ENCODE data around the gene GGT5.
"Not testable (repeated sequence)": the region's sequence is repeated elsewhere in the genome, so short reads cannot be mapped to it uniquely, and the experiment has no call there.

GGT5 gene

DNA sequence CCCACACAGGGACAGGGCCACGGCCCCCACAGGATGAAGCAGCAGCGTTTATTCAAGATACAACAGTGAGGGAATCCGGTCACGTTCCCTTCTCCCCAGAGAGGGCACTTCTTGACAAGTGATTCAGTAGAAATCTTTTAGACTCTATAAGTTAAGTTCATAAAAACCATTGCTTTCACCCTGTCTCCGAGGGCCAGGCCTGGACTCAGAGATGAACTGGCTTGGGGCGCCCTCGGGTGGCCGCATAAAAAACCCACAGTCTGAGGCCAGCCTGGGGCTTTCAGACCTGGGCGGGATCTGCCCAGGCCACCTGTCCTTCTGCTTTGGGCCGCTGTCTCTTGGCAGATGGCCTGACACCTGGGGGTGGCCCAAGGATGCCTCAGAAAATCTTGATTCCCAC lies 14.6 kb upstream of the GGT5 start:
- peak; percentile 62 for DNase-seq

DNA sequence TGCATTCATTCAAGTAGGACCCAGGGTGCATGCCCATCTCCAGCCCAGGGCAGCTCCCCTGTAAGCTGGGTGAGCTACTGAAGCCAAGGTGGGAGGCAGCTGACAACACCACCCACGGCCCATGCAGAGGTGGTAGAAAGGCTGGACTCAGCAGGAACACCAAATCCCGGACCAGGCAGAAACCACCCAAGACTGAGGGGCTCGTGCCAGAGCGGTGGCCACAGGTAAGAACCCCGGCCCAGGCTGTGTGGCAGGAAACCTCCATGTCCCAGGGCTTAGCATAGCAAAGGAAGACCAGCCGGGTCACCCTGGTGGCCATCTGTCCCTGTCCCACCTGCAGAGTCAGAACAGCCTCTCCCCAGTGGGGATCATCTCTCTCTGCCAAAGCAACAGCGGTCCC lies 11.9 kb upstream of the GGT5 start:
- DNase-seq: not testable (repeated sequence)

DNA sequence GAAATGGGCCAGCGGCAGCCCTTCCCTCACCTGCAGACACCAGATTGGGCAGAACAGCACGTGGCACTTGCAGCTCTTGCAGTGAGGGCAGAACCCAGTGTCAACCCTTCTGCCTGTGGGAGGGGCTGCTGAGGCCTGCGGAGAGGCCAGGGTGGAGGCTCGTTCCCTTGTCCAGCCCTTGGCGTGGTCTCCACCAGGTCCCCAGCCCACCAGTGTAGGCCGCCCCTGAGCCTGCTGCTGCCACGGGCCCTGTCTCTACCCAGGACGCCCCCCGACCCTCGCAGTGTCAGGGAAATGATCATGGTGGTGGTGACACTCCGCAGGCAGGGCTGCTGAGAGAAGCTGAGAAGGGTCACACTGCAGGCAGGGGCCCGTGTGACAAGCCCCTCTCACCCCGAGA lies 11.3 kb upstream of the GGT5 start:
- not testable (repeated sequence) for DNase-seq

DNA sequence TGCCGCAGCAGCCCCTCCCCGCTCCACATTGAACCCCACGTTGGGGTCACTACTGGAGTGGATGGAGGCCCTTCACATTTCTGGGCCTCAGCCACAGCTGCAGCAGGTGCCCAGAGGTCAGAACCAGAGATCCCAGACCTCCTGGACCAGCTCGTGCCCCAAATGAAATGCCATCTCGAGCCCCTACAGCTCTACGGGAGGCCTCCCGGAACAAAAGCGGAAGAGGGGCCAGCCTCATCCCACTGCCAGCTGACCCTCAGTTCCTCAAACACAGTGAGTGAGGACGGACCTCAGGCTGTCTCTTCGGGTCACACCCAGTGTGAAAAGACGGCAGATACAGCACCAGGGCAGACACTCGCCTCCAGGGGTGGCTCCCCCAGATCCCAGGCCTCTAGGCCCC lies 8.2 kb upstream of the GGT5 start:
- not testable (repeated sequence) for DNase-seq

DNA sequence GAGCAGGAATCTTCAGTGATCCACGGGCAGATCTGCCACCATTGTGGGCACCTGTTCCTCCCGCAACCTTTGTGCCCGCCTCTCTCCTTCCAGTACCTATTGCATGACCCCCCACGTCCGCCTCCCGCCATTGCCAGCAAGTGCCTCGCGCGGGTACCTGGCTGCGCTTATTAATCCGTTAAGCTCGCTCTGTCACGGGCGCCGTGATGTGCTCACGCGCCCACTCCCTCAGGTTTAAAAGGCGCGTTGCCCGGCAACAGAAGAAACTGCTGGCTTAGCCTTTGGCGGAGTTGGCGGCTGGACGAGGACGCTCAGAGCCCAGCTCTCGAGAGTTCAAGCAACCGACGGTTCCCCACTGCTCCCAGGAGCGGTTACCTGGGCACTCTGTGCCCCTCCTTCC lies 6.4 kb upstream of the GGT5 start:
- not testable (repeated sequence) for DNase-seq

DNA sequence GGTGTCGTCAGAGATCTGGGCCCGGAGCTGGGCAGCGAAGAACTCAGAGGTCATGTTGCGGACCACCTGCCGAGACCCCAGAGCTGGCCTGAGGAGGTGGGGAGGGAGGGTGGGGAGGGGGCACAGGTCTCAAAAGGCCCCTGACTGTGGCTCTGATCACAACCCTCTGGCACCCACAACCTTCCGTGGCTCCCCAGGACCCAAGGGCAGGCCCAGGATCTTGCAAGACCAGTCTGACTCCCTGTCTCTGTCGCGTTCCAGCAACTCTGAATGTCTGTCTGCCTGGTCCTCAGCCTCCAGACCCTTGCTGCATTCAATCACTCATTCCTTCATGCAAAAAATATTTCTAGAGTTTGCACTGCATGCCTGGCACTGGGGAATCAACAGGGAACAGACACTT lies 4.5 kb upstream of the GGT5 start:
- DNase-seq: not testable (repeated sequence)

DNA sequence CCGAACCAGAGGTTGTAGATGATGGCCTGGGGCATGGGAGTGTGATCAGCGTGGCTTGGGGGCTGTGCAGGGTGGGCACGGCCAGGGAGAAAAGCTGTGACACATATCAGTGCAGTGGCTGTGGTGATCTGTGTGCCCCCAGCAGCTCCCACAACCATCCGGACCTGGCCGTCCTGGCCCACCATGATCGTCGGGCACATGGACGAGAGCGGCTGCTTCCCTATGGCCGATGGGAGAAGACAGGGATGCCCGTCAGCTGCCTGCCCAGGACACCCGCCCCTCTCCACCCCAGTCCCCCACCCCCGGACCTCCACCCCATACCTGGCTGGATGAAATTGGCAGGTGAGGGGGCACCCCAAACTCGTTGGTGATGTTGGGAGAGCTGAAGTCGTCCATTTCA lies 3.7 kb upstream of the GGT5 start:
- DNase-seq: not testable (repeated sequence)

DNA sequence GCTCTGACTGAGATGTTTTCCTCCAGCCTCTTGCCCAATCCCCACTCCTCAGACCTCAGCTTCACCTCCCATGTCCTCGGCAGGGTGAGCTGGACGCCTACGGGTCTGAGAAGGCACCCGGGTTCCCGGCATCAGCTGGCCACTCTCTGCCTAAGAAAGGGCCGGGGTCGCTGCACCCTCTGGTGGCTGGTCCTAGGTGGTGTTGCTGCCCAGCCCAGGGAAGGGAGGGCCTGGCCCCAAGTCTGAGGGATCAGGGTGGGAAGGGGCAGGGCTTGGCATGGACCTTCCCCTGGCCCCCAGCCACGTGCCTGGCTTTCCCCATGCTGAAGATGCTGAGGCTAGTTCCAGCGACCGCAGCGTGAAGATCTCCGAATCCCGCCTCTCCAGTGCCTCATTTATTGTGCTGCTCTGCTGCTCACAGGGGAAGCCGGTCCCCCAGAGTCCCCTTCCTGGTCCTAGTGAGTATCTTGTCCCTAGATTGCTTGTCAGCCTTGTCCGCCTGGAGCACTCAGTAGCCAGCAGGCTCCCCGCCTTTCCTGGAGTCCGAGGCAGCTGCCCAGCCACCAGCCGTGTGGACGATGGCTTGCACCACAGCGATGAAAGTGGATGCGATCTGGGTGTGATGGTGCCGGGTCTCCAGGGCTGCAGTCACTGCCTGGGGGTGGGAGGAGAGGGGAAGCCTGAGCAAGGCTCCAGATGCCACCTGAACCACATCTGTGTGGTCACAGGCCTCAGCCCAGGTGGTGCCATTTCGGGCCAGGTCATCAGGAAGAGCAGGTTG lies 2.9 kb upstream of the GGT5 start:
- DNase-seq: peak; percentile 34

DNA sequence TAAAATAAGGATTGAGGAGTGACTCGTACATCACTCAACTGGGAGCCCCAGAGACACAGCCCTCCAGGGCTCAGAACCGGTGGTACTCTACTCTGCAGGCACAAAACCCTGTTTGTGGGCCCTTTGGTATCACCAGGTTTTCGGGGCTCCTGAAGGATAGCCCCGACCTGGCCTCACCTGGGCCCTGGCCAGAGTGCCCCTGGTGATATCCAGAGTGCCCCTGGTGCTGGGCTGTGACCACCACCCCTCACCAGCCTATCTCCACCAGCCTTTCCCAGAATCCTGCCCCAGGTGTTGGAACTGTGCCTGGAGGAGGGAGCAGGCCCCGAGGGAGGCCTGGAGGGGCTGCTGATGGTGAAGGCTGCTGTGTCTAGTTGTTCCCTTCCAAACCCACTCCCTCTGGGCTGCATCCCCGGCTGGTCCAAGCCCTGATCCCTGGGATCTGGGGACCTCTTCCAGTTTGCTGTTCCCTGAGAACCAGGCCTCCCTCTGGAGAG lies 2.2 kb upstream of the GGT5 start:
- peak; percentile 49 for DNase-seq

DNA sequence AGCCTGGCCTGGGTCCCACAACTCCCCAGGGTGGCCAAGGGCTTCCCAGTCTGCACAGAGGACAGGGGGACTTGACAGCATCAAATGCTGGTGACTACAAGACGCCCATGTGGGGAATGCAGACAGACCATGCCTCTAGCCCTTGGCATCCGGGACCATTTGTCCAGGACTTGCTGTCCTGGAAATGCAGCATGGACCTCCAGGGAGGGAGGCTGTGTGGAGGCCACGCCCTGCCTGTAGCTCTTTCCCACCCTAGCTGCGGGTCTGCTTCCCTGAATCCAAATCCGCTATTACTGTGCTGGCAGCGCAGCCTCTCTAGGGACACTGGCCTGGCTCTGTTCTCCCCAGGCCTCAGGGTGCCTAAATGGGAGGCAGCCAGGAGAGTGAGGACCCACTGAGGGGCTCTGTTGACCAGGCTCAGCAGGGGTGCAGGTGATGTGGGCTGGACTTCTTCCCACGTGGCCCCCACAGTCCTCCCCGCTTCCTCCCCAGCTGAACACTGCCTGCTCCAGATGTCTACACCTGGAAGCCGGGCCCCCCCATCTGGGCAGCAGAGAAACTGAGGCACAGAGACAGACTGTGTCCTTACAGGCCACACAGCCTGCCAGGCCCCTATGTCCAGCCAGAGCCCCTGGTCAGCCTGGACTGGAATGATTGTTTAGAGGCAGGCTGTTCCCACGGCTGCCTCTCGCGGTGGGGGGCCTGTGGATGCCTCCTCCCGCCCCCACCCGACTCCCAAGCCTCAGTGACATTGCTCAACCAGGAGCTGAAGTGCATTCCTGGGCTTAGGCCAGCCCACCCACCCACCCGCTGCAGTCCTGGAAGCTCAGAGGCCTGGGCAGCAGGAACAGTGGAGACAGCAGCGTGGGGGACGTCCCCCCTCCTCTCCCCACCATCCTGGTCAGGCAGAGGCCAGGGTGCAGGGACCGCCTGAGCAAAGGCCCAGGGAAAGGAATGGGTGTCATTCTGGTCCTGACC lies 991 bp upstream of the GGT5 start:
- DNase-seq: not testable (repeated sequence)

DNA sequence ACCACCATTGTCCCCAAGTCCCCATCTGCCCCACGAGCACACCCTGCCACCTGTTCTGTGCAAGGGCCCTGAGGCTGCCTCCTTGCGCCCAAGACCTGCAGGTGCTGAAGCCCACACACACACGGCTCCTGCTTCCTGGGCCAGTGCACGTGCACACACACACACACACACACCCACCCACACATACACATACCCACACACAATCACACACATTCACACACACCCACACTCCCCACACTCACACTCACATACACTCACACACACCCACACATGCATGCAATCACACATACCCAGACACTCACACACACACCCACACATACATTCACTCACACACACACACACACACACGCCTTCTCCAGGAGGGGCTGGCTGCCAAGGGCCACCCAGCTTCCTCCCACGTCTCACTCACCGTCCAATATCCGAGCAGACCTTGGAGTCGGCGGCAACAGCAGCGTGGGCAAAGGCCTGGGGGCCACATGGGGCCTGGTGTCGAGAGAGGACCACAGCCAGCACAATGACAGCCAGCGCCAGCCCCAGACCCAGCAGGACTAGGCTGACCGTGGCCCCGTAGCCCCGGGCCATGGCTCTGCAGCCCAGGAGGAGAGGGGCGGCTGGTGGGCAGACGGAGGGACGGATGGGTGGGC lies 616 bp downstream of the GGT5 start:
- no peak for DNase-seq

DNA sequence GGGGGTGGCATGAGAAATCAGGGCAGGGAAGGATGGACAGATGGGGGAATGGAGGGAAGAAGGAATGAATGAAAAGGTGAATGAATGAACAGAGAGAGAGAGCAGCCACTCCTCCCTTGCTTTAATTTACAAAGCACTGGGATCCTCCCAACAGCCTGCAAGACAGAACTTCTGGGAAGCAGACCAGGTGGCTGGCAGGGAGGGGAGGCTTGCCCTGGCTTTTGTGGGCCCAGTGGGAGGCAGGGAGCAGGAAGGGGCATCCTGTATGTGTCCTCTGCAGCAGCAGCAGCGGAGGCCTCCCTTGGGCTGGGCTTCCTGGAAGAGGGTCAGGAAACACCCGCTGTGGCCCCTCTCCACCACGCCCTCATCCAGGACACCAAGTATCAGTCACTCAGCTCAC lies 1.5 kb downstream of the GGT5 start:
- DNase-seq: peak; percentile 67

DNA sequence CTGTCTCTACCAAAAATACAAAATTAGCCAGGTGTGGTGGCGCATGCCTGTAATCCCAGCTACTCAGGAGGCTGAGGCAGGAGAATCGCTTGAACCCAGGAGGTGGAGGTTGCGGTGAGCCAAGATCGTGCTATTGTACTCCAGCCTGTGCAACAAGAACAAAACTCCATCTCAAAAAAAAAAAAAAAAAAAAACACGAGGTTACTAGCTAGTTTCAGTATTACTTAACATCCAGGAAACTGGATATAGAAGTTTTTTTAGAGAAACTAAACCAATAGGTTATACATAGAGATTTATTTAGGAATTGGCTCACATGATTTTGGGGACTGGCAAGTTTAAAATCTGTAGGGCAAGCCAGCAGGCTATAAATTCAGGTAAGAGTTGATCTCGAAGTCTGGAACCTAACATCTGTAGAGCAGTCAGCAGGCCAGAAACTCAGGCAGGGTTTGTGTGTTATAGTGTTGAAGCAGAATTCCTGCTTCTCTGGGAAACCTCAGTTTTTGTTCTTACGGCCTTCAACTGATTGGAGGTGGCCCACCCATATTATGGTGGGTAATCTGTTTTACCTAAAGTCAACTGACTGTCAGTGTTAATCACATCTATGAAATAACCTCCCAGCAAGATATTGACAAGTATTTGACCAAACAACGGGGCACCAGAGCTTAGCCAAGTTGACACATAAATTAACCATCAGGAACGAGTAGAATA lies 3.7 kb downstream of the GGT5 start:
- DNase-seq: not testable (repeated sequence)

DNA sequence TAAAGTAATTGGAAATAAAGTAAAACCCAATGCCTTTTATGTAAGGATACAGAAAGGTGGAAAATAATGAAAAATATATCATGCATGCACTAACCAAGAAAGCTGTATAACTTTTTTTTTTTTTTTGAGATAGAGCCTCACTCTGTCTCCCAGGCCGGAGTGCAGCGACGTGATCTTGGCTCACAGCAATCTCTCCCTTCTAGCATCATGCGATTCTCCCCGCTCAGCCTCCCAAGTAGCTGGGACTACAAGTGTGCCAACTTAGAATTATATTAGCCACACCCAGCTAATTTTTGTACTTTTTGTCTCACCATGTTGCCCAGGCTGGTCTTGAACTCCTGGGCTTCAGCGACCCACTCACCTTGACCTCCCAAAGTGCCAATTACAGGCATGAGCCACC lies 4.5 kb downstream of the GGT5 start:
- no peak for DNase-seq

DNA sequence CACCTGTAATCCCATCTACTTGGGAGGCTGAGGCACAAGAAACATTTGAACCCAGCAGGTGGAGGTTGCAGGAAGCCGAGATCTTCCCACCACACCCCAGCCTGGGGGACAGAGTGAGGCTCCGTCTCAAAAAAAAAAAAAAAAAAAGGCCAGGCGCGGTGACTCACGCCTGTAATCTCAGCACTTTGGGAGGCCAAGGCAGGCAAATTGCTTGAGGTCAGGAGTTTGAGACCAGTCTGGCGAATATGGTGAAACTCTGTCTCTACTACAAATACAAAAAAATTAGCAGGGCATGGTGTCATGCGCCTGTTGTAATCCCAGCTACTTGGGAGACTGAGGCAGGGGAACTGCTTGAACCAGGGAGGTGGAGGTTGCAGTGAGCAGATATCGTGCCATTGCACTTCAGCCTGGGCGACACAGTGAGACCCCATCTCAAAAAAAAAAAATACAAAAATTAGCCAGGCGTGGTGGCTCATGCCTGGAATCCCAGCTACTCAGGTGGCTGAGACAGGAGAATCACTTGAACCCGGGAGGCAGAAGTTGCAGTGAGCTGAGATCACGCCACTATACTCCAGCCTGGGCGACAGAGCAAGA lies 6.7 kb downstream of the GGT5 start:
- DNase-seq: not testable (repeated sequence)

DNA sequence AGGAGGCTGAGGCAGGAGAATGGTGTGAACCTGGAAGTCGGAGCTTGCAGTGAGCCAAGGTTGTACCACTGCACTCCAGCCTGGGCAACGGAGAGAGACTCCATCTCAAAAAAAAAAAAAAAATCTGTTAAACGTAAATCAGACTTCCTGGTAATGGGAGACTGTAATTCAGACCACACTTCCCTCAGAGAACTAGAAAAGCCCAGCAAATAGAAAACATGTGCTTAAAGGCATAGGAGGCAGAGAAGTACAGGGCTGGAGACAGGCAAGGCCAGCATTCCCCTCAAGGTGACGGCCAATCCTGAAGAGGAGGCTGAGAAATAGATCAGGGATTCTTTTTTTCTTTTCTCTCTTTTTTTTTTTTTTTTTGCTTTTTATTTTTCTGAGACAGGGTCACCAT lies 8.2 kb downstream of the GGT5 start:
- no peak for DNase-seq

DNA sequence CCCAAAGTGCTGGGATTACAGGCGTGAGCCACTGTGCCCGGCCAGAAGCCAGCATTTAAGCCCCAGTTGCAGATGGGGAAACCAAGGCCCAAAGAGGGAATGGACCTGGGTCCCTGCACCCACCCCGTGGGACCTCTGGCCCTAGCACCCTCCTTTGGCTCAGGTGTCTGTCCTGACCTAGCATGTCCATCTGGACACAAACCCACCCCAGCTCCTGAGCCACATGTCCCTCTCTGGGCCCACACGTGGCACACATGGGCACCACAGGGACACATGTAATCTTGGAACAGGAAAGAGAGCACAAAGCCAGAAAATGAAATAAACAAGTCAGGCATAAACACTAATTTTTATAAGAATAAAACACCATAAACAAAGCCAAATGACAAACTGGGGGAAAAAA lies 9.6 kb downstream of the GGT5 start:
- DNase-seq: no peak

DNA sequence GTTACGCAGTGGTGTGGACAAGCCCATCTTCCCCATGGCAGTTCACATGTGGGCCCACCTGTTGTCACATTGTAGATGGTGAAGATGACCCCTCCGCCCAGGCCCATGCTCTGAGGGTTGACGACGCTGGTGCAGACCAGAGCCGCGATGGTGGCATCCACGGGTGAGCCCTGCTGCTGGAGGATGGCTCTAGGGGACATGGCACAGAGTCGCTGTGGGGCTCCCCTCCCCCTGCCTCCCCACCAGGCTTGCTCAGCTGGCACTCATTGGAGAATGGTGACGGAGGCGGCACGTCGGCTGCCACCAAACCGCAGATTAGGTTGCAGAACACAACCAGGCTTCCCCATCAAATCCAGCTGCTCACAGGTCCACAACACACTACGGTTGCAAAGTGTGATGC lies 11.1 kb downstream of the GGT5 start:
- DNase-seq: no peak

DNA sequence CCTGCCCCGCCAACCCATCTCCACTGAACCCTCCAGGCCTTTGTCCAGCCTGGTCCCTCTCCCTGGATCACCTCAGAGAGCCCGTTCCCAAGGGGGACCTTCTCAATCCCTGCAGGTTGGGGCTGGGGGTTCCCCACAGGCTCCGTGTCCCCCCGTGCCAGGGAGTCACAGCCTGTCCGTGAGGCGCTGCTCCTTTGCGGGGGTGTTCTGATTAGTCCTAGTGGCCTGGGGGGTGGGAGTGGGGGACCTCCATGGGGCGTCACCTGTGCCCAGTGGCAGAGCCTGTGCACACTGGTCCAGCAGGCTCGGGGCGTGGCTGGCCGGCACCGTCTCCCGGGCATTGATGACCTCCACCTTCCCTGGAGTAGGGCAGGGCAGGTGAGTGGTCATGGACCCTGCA lies 11.6 kb downstream of the GGT5 start:
- DNase-seq: no peak

DNA sequence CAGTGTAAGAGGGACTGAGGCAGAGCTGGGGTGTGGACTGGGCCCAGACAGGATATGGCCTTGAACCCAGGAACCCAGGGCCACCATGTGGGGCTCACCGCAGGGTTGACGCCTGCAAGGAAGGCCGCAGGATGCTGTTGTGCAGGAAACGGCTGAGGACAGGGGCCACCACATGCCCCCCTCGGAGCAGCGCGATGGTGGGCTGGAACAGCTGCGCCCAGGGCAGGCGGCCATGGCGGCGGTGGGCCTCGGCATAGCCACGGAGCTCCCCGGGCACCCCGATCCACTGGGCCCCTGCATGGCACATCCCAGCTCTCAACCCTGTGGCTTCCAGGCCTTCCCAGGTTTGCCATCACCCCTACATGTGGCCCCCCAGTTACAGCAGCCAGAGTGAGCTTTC lies 12.2 kb downstream of the GGT5 start:
- DNase-seq: no peak

DNA sequence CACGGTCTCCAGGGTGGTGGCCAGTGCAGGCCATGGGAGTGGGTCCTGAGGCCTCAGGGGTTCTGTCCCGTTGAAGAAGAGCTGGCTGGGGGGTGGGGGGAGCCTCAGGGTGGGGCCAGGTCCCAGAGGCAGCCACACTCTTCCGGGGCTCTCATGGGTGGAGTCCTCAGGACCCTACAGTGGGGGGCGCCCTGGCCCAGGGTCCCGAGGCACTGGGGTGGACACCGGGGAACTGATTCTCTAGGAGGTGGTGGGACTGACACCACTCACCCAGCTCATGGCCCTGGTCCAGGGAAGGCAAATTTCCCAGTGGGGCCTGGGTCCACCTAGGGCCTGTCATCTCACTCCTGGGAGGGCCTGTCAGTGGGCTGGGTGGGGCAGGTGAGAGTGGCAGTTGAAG lies 12.8 kb downstream of the GGT5 start:
- no peak for DNase-seq

DNA sequence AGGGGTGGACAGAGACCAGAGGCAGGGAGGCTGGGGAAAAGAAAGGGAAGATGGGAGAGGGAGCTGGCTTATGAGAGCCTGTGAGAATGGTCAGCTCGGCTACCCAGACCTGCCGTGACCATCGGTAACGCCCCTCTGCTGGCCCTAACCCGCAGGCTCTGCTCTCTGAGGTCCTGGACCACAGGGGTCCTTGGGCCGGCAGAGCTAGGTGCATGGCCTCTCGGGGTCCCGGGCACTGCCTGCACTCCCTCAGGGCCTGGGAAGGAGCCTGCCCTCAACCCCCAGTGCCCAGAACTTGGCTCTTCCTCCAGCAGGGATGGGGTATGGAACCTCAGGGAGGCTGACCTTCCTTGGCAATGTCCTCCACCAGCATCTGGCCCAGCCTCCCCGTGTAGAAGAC lies 13.2 kb downstream of the GGT5 start:
- no peak for DNase-seq
